GM12878 (cell line): Measurements from ENCODE around the gene GNAQ. TPM values are rescaled to one million over a fixed set of nuclear protein-coding genes. Genes with fewer than 3 reads are reported as not detected.

Source experiments
- ATAC-seq: fragments of 200-7000 bp; cut with Tn5 transposase; 3 replicates; pipeline ENCODE4 v1.9.1; 2020; ENCODE audit warnings: mild to moderate bottlenecking, moderate library complexity
- BruUV-seq: library from RNA; stranded (reverse); fragments of 400-500 nt; replicated peaks from 2 replicates; lab custom pipeline; 2021; lab: Mats Ljungman, UMichigan
- CTCF ChIA-PET: fragments of 300-600 bp; sonication (Branson Sonifier 250); formaldehyde crosslinking; extraction: SDS; loops from one replicate; lab custom pipeline; 2021; ENCODE audit warnings: inconsistent platforms; lab: Yijun Ruan, JAX
- POLR2A ChIA-PET: fragments of 350-600 bp; formaldehyde crosslinking; extraction: SDS; loops from one replicate; lab custom pipeline; 2021; ENCODE audit warnings: inconsistent platforms; lab: Charles Lee
- RAD21 ChIA-PET: fragments of 300-600 bp; sonication (Branson Sonifier 250); formaldehyde crosslinking; loops from one replicate; lab custom pipeline; 2023; ENCODE audit warnings: antibody characterized with exemption; ENCODE audit not compliant: unreplicated experiment; lab: Charles Lee
- SMC1A ChIA-PET: fragments of 300-600 bp; sonication (Branson Sonifier 250); formaldehyde crosslinking; loops from one replicate; lab custom pipeline; 2023; ENCODE audit not compliant: unreplicated experiment, uncharacterized antibody; lab: Charles Lee
- DNase-seq: peaks from one replicate; pipeline ENCODE4 v3.0.0-alpha.2; 2011; ENCODE audit warnings: low read depth, low spot score
- FAIRE-seq: peaks from 3 replicates; lab custom pipeline; 2011; peaks lifted over from hg19 to GRCh38; lab: Jason Lieb, UNC
- H2AFZ ChIP-seq: 2 replicates; pipeline ENCODE4 v1.6.0; 2011; ENCODE audit warnings: low read depth, low read length, control low read depth; ENCODE audit not compliant: control insufficient read depth
- H3K27ac ChIP-seq: 2 replicates; pipeline ENCODE4 v1.5.1; 2011; ENCODE audit warnings: control low read depth; ENCODE audit not compliant: control insufficient read depth, insufficient read depth
- H3K27me3 ChIP-seq, 2 experiments: replicated peaks in 1 of 2; 2 replicates each; pipeline versions ENCODE4 v1.6.0 to v1.6.1; 2011; ENCODE audit warnings: low read length in 1 of 2; ENCODE audit not compliant: control insufficient read depth in 2 of 2, insufficient read depth in 2 of 2
- H3K36me3 ChIP-seq, 2 experiments: 2 replicates each; pipeline ENCODE4 v1.5.1; 2011; ENCODE audit warnings: low read length in 1 of 2; ENCODE audit not compliant: control insufficient read depth in 2 of 2, insufficient read depth in 2 of 2
- H3K4me1 ChIP-seq: 2 replicates; pipeline ENCODE4 v1.6.1; 2011; ENCODE audit warnings: mild to moderate bottlenecking, low read length, moderate library complexity, mixed read lengths; ENCODE audit not compliant: control insufficient read depth, insufficient read depth
- H3K4me2 ChIP-seq: 2 replicates; pipeline ENCODE4 v1.6.0; 2011; ENCODE audit warnings: control low read depth; ENCODE audit not compliant: control insufficient read depth, insufficient read depth
- H3K4me3 ChIP-seq: fragments of 200-600 bp; sonication (generic); 2 replicates; pipeline ENCODE4 v1.5.1; 2016
- H3K79me2 ChIP-seq: 2 replicates; pipeline ENCODE4 v1.6.0; 2011; ENCODE audit warnings: low read length; ENCODE audit not compliant: control insufficient read depth, insufficient read depth
- H3K9ac ChIP-seq: 2 replicates; pipeline ENCODE4 v1.8.0; 2011; ENCODE audit warnings: low read length, control low read depth, mixed read lengths; ENCODE audit not compliant: control insufficient read depth, insufficient read depth
- H3K9me3 ChIP-seq: replicated peaks from 3 replicates; pipeline ENCODE4 v1.5.1; 2011; ENCODE audit warnings: mild to moderate bottlenecking, low read length; ENCODE audit not compliant: control insufficient read depth, insufficient read depth
- H4K20me1 ChIP-seq: 2 replicates; pipeline ENCODE4 v1.6.0; 2011; ENCODE audit not compliant: control insufficient read depth, insufficient read depth
- CHD1 ChIP-seq: IDR thresholded peaks from 2 replicates; pipeline ENCODE4 v1.6.1; 2012; ENCODE audit warnings: low read depth, low read length, improper control_type of control experiment
- ELK1 ChIP-seq: IDR thresholded peaks from 2 replicates; pipeline ENCODE4 v1.6.1; 2012; ENCODE audit warnings: low read depth, low read length, improper control_type of control experiment
- POU2F2 ChIP-seq: IDR thresholded peaks from 3 replicates; pipeline ENCODE4 v1.6.1; 2011; ENCODE audit warnings: low read depth, mild to moderate bottlenecking, low read length, borderline replicate concordance
- RBBP5 ChIP-seq: fragments of 200-600 bp; sonication (generic); conservative IDR thresholded peaks from 2 replicates; pipeline ENCODE4 v1.6.1; 2016
- SMC3 ChIP-seq: IDR thresholded peaks from 2 replicates; pipeline ENCODE4 v1.6.1; 2011; ENCODE audit warnings: low read length, improper control_type of control experiment, borderline replicate concordance
- ZBTB40 ChIP-seq: fragments of 450-650 bp; IDR thresholded peaks from 2 replicates; pipeline ENCODE4 v1.6.1; 2016; ENCODE audit warnings: mild to moderate bottlenecking, moderate library complexity, borderline replicate concordance
- WGBS: methylation state at CpG from one replicate; pipeline ENCODE4 v1.1.6; 2016; ENCODE audit warnings: low lambda C conversion rate; ENCODE audit not compliant: insufficient replicate concordance, insufficient coverage; ENCODE audit errors: missing lambda C conversion rate; 5-methylcytosine and 5-hydroxymethylcytosine counted together
- in situ Hi-C: fragments of 300-500 bp; cut with MboI; formaldehyde crosslinking; loops from 9 replicates; pipeline ENCODE4 v1.14.3; 2018; ENCODE audit warnings: mixed read lengths
- intact Hi-C: fragments of 100-400 bp; cut with micrococcal nuclease; formaldehyde crosslinking; loops from one replicate; pipeline ENCODE4 v1.14.2; 2022; ENCODE audit not compliant: unreplicated experiment
- polyA plus RNA-seq, 11 experiments: library from polyadenylated mRNA; depleted of rRNA in 4 of 11; unstranded in 6 of 11; stranded (reverse) in 5 of 11; fragments of >200 nt; fragmentation: Nextera tagmentation in 4 of 11; fragmentation: Illumina TruSeq in 1 of 11; extraction: Ambion mirVana in 4 of 11; extraction: Trizol in 1 of 11; gene quantifications; 1 replicate in 1 of 11; 2 replicates in 10 of 11; pipeline versions ENCODE4 v1.2.1 to v1.2.3, GENCODE V29; 2011 to 2016; ENCODE audit warnings: inconsistent platforms in 2 of 11, missing spikeins in 2 of 11, low read depth in 1 of 11
- total RNA-seq, 4 experiments: library from RNA; depleted of rRNA in 3 of 4; stranded (reverse); fragments of >200 nt in 3 of 4; fragmentation: Illumina TruSeq in 1 of 4; extraction: Trizol in 1 of 4; gene quantifications; 2 replicates each; pipeline versions ENCODE4 v1.2.1 to v1.2.3, GENCODE V29; 2013 to 2021

Gene GNAQ
- total and polyA plus RNA-seq, 10 of the 15 experiments (the other 5 are each of a cell fraction or from before 2014, with no cell fraction given) = 0.15 to 47.2 (median 0.49) TPM

DNA sequence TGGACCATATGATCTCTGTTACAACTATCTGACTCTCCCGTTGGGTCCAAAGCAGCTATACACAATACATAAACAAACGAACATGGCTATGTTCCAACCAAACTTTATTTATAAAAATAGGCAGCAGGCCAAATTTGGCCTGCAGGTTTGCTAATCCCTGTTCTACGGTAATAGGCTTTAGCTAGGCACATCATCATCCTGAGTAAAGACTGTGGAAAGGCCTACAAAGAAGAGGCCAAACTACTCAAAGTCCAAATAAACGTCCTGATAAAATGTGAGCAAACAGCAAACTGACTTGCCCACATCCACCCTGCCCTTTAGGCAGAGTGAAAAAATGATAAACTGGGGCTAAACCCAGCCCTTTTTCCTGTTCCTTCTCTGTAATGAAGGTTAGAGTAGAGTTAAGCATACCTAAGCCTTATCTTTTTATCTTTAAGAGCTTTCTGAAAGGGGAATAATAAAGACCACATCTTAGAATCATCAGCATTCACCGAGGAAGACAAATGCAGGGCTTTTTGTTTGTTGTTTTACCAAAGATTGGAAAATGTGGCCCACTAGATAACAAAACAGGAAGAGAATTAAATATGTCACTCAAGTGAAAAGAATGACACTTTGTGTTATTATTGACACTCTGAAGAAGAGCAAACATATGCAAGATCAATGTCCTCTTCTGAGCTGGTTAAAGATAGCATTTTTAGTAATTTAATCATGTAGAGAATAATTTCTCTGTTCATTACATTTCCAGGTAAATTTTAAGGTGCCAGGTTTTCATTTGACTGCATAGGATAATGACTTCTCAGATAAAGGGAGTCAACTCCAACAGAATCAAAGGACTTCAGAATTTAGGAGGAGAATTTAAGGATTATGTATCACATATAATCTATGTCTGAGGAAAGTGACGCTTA is 223.5 kb downstream of the GNAQ start:
- POLR2A ChIA-PET = no interaction called here

More for the DNA sequence above, 223.5 kb downstream of the GNAQ start:
- H3K4me3 ChIP-seq = no peak overlapping the region
- H3K36me3 ChIP-seq = no peaks in the 10 kb centered on the region
- no peak overlapping the region for H3K27ac ChIP-seq
- DNase-seq (no peak), FAIRE-seq (no peak), ATAC-seq (no peak)
- in situ Hi-C loops (no loop called here), intact Hi-C loops (no loop called here)
- no peaks in the 10 kb centered on the region for H4K20me1 ChIP-seq
- H3K4me1 ChIP-seq = no peaks in the 10 kb centered on the region
- ChIA-PET SMC1A (interaction anchor here (6.1 kb wide), 1 partner anchor 9 kb away, joined by 28 read pairs; no protein-coding TSS in a partner anchor), RAD21 (no interaction called here), CTCF (interaction anchor here (1.3 to 2.1 kb wide), 3 partner anchors 10 to 18 kb away, joined by 3 to 13 read pairs (median 3); no protein-coding TSS in a partner anchor)
- H3K79me2 ChIP-seq = no peaks in the 10 kb centered on the region
- H3K4me2 ChIP-seq = no peak overlapping the region
- no peak for TF ChIP-seq POU2F2
- no peak for TF ChIP-seq ELK1
- TF ChIP-seq RBBP5 = no peak
- TF ChIP-seq SMC3 = no peak
- no peak for TF ChIP-seq CHD1
- no peak for TF ChIP-seq ZBTB40
- H3K27me3 ChIP-seq = no peaks in the 10 kb centered on the region; a peak in 2 of 4 replicates
- no peaks in the 10 kb centered on the region for H3K9me3 ChIP-seq
- no peak overlapping the region for H3K9ac ChIP-seq
- no TSS peak for BruUV-seq
- WGBS = 19% methylated on average over 6 of the region's 6 CpGs
- H2AFZ ChIP-seq = no peak overlapping the region
